SK-N-SH (cell line): ENCODE data around the gene FAM83D. TPM values are rescaled to one million over a fixed set of nuclear protein-coding genes. Genes with fewer than 3 reads are reported as not detected.

Experiments
- CTCF ChIA-PET: fragments of 300-600, 350-600 bp; formaldehyde crosslinking; extraction: SDS; loops from one replicate; lab custom pipeline; 2021; lab: Yijun Ruan, JAX
- POLR2A ChIA-PET: fragments of 350-600 bp; sonication (Branson Sonifier 250); formaldehyde crosslinking; extraction: SDS; loops from one replicate; lab custom pipeline; 2020; ENCODE audit warnings: antibody characterized with exemption, inconsistent platforms; lab: Yijun Ruan, JAX
- DNase-seq: peaks from one replicate; pipeline ENCODE4 v3.0.0; 2012
- H2AFZ ChIP-seq: fragments of 200-600 bp; sonication (generic); 2 replicates; pipeline ENCODE4 v1.8.1; 2016; ENCODE audit warnings: antibody characterized with exemption, mild to moderate bottlenecking, low read depth
- H3F3A ChIP-seq: fragments of 200-600 bp; sonication (generic); replicated peaks from 2 replicates; pipeline ENCODE3; 2016; ENCODE audit warnings: antibody characterized with exemption, mild to moderate bottlenecking; ENCODE audit not compliant: insufficient read depth
- H3K27ac ChIP-seq, 2 experiments: fragments of 200-500 bp in 1 of 2; fragments of 200-600 bp in 1 of 2; sonication (Bioruptor generic) in 1 of 2; sonication (generic), shearing (Covaris generic) in 1 of 2; 2 replicates each; pipeline versions ENCODE4 v1.5.1 to v1.6.1; 2014 to 2016; ENCODE audit warnings: low read depth in 2 of 2, inconsistent platforms in 1 of 2, low read length in 1 of 2, mild to moderate bottlenecking in 1 of 2, mixed read lengths in 1 of 2
- H3K27me3 ChIP-seq: fragments of 200-600 bp; sonication (generic), shearing (Covaris generic); 2 replicates; pipeline ENCODE4 v1.6.1; 2016; ENCODE audit warnings: mixed run types; ENCODE audit not compliant: insufficient read depth
- H3K36me3 ChIP-seq, 2 experiments: fragments of 200-500 bp in 1 of 2; fragments of 200-600 bp in 1 of 2; sonication (Bioruptor generic) in 1 of 2; sonication (generic) in 1 of 2; replicated peaks in 1 of 2; 2 replicates each; pipeline versions ENCODE3 to v1.5.1; 2014 to 2016; ENCODE audit warnings: low read length in 1 of 2, mild to moderate bottlenecking in 1 of 2; ENCODE audit not compliant: insufficient read depth in 2 of 2, control insufficient read depth in 1 of 2
- H3K4me1 ChIP-seq, 2 experiments: fragments of 200-500 bp in 1 of 2; fragments of 200-600 bp in 1 of 2; sonication (Bioruptor generic) in 1 of 2; sonication (generic), shearing (Covaris generic) in 1 of 2; 2 replicates each; pipeline versions ENCODE4 v1.5.1 to v1.6.1; 2014 to 2016; ENCODE audit warnings: low read depth in 1 of 2, low read length in 1 of 2, mixed run types in 1 of 2; ENCODE audit not compliant: insufficient read depth in 2 of 2, control insufficient read depth in 1 of 2
- H3K4me2 ChIP-seq: fragments of 200-600 bp; sonication (generic), shearing (Covaris generic); 2 replicates; pipeline ENCODE4 v1.6.1; 2017; ENCODE audit warnings: mixed run types
- H3K4me3 ChIP-seq, 2 experiments: fragments of 200-500 bp in 1 of 2; fragments of 200-600 bp in 1 of 2; sonication (Bioruptor generic) in 1 of 2; sonication (generic), shearing (Covaris generic) in 1 of 2; 2 replicates each; pipeline versions ENCODE4 v1.5.1 to v1.8.1; 2014 to 2016; ENCODE audit warnings: low read depth in 2 of 2, inconsistent platforms in 1 of 2, low read length in 1 of 2, mild to moderate bottlenecking in 1 of 2, mixed read lengths in 1 of 2, moderate library complexity in 1 of 2
- H3K79me2 ChIP-seq: fragments of 200-600 bp; sonication (generic); 2 replicates; pipeline ENCODE4 v1.8.1; 2017; ENCODE audit warnings: mild to moderate bottlenecking; ENCODE audit not compliant: insufficient read depth
- H3K9ac ChIP-seq: fragments of 200-600 bp; sonication (generic); 2 replicates; pipeline ENCODE4 v1.6.1; 2017; ENCODE audit warnings: mixed run types
- H3K9me2 ChIP-seq: fragments of 200-600 bp; sonication (generic); 2 replicates; pipeline ENCODE4 v1.6.1; 2017; ENCODE audit warnings: mixed run types
- H3K9me3 ChIP-seq: fragments of 200-600 bp; sonication (generic); 2 replicates; pipeline ENCODE4 v1.6.1; 2017; ENCODE audit warnings: mixed run types, mild to moderate bottlenecking, moderate library complexity
- H4K20me1 ChIP-seq: fragments of 200-600 bp; sonication (generic); 2 replicates; pipeline ENCODE4 v1.6.1; 2017; ENCODE audit warnings: mild to moderate bottlenecking, mixed run types; ENCODE audit not compliant: insufficient read depth
- FOSL2 ChIP-seq: IDR thresholded peaks from 2 replicates; pipeline ENCODE4 v1.4.0; 2012; ENCODE audit warnings: low read depth, mild to moderate bottlenecking, moderate library complexity, borderline replicate concordance
- FOXJ3 ChIP-seq: sonication (generic); formaldehyde crosslinking; IDR thresholded peaks from 2 replicates; pipeline ENCODE4 v1.5.1; 2020; ENCODE audit warnings: mild to moderate bottlenecking, missing genetic modification reagents
- FOXM1 ChIP-seq: IDR thresholded peaks from 2 replicates; pipeline ENCODE4 v1.4.0; 2012; ENCODE audit warnings: low read depth, mild to moderate bottlenecking
- NRF1 ChIP-seq: IDR thresholded peaks from 2 replicates; pipeline ENCODE4 v1.6.1; 2012; ENCODE audit warnings: low read depth, mild to moderate bottlenecking, low read length
- POLR2AphosphoS5 ChIP-seq: IDR thresholded peaks from 2 replicates; pipeline ENCODE4 v1.6.1; 2012; ENCODE audit warnings: low read depth, low read length
- RAD21 ChIP-seq: IDR thresholded peaks from 2 replicates; pipeline ENCODE4 v1.6.1; 2012; ENCODE audit warnings: mild to moderate bottlenecking, low read length
- RCOR1 ChIP-seq: fragments of 150-350 bp; IDR thresholded peaks from 2 replicates; pipeline ENCODE4 v1.6.1; 2017; ENCODE audit warnings: antibody characterized with exemption, low read length
- RFX5 ChIP-seq: IDR thresholded peaks from 2 replicates; pipeline ENCODE4 v1.6.1; 2012; ENCODE audit warnings: mild to moderate bottlenecking, improper control_type of control experiment, low read length
- RXRA ChIP-seq: IDR thresholded peaks from 2 replicates; pipeline ENCODE4 v1.4.0; 2012; ENCODE audit warnings: low read depth, mild to moderate bottlenecking, borderline replicate concordance
- TAF1 ChIP-seq: IDR thresholded peaks from 2 replicates; pipeline ENCODE4 v1.6.1; 2012; ENCODE audit warnings: low read depth, mild to moderate bottlenecking, low read length, moderate library complexity, borderline replicate concordance
- TCF12 ChIP-seq: IDR thresholded peaks from 2 replicates; pipeline ENCODE4 v1.4.0; 2012
- YY1 ChIP-seq: IDR thresholded peaks from 2 replicates; pipeline ENCODE4 v1.4.0; 2012; ENCODE audit warnings: low read depth, mild to moderate bottlenecking
- WGBS: methylation state at CpG from one replicate; pipeline ENCODE4 v1.1.6; 2017; ENCODE audit warnings: low lambda C conversion rate; 5-methylcytosine and 5-hydroxymethylcytosine counted together
- polyA plus RNA-seq, 3 experiments: library from polyadenylated mRNA; depleted of rRNA; stranded (reverse); fragments of >200 nt; gene quantifications; 2 replicates each; pipeline ENCODE4 v1.2.3, GENCODE V29; 2012
- TF ChIP-seq, protein P1 (sequence below): IDR thresholded peaks from 2 replicates; pipeline ENCODE4 v1.4.0; 2012; ENCODE audit warnings: low read depth
- TF ChIP-seq, protein P2 (sequence below): IDR thresholded peaks from 2 replicates; pipeline ENCODE4 v1.4.0; 2012; ENCODE audit warnings: low read depth, borderline replicate concordance
- TF ChIP-seq, protein P3 (sequence below): fragments of 200-600 bp; sonication (generic); IDR thresholded peaks from 2 replicates; pipeline ENCODE4 v1.6.1; 2017; ENCODE audit warnings: antibody characterized with exemption, mild to moderate bottlenecking, moderate library complexity
- TF ChIP-seq, protein P4 (sequence below): IDR thresholded peaks from 2 replicates; pipeline ENCODE4 v1.4.0; 2012; ENCODE audit warnings: low read depth, borderline replicate concordance
- TF ChIP-seq, protein P5 (sequence below): IDR thresholded peaks from 2 replicates; pipeline ENCODE4 v1.6.1; 2012; ENCODE audit warnings: mild to moderate bottlenecking, low read depth, low read length, moderate library complexity

Gene FAM83D
- polyA plus RNA-seq, 1 of the 3 experiments (the other 2 are of a cell fraction), result 21.5 TPM

DNA sequence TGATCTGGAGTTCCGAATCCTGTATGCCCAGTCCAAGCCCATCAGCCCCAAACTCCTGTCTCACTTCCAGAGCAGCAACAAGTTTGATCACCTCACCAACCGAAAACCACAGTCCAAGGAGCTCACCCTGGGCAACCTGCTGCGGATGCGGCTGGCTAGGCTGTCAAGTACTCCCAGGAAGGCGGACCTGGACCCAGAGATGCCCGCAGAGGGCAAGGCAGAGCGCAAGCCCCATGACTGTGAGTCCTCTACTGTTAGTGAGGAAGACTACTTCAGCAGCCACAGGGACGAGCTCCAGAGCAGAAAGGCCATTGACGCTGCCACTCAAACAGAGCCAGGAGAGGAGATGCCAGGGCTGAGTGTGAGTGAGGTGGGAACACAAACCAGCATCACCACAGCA lies 25.4 kb downstream of the FAM83D start:
- Histone ChIP-seq H3K9me3 (no peaks in the 10 kb centered on the region), H3K27ac (no peak overlapping the region), H4K20me1 (no peaks in the 10 kb centered on the region), H3F3A (no peaks in the 10 kb centered on the region), H2AFZ (no peak overlapping the region)
- 95% methylated on average over 9 of the region's 9 CpGs for WGBS
- CTCF ChIA-PET, result no interaction called here
- TF ChIP-seq NRF1, result no peak
- TF ChIP-seq, protein P1, sequence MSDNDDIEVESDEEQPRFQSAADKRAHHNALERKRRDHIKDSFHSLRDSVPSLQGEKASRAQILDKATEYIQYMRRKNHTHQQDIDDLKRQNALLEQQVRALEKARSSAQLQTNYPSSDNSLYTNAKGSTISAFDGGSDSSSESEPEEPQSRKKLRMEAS, result no peak
- no peak for TF ChIP-seq RCOR1
- TF ChIP-seq RFX5, result no peak
- no peak for TF ChIP-seq POLR2AphosphoS5
- no peak for TF ChIP-seq RAD21
- TF ChIP-seq, protein P2, sequence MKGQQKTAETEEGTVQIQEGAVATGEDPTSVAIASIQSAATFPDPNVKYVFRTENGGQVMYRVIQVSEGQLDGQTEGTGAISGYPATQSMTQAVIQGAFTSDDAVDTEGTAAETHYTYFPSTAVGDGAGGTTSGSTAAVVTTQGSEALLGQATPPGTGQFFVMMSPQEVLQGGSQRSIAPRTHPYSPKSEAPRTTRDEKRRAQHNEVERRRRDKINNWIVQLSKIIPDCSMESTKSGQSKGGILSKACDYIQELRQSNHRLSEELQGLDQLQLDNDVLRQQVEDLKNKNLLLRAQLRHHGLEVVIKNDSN, result no peak
- TF ChIP-seq, protein P3, sequence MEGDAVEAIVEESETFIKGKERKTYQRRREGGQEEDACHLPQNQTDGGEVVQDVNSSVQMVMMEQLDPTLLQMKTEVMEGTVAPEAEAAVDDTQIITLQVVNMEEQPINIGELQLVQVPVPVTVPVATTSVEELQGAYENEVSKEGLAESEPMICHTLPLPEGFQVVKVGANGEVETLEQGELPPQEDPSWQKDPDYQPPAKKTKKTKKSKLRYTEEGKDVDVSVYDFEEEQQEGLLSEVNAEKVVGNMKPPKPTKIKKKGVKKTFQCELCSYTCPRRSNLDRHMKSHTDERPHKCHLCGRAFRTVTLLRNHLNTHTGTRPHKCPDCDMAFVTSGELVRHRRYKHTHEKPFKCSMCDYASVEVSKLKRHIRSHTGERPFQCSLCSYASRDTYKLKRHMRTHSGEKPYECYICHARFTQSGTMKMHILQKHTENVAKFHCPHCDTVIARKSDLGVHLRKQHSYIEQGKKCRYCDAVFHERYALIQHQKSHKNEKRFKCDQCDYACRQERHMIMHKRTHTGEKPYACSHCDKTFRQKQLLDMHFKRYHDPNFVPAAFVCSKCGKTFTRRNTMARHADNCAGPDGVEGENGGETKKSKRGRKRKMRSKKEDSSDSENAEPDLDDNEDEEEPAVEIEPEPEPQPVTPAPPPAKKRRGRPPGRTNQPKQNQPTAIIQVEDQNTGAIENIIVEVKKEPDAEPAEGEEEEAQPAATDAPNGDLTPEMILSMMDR, result no peak
- TF ChIP-seq FOSL2, result no peak
- TF ChIP-seq, protein P4, sequence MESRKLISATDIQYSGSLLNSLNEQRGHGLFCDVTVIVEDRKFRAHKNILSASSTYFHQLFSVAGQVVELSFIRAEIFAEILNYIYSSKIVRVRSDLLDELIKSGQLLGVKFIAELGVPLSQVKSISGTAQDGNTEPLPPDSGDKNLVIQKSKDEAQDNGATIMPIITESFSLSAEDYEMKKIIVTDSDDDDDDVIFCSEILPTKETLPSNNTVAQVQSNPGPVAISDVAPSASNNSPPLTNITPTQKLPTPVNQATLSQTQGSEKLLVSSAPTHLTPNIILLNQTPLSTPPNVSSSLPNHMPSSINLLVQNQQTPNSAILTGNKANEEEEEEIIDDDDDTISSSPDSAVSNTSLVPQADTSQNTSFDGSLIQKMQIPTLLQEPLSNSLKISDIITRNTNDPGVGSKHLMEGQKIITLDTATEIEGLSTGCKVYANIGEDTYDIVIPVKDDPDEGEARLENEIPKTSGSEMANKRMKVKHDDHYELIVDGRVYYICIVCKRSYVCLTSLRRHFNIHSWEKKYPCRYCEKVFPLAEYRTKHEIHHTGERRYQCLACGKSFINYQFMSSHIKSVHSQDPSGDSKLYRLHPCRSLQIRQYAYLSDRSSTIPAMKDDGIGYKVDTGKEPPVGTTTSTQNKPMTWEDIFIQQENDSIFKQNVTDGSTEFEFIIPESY, result no peak
- no peak for TF ChIP-seq RXRA
- no peak for TF ChIP-seq TCF12
- TF ChIP-seq, all 33 proteins: peak for 0
- Histone ChIP-seq H3K4me3 (no peak overlapping the region), H3K9ac (no peak overlapping the region), H3K4me1 (no peaks in the 10 kb centered on the region), H3K36me3 (peaks cover 12 to 38% of the 10 kb centered on the region in 2 experiments), H3K27me3 (no peaks in the 10 kb centered on the region), H3K79me2 (peaks cover 46% of the 10 kb centered on the region; the same call in 1 of the 2 replicates), H3K4me2 (no peak overlapping the region), H3K9me2 (no peaks in the 10 kb centered on the region)
- no peak for DNase-seq
- POLR2A ChIA-PET, result no interaction called here

DNA sequence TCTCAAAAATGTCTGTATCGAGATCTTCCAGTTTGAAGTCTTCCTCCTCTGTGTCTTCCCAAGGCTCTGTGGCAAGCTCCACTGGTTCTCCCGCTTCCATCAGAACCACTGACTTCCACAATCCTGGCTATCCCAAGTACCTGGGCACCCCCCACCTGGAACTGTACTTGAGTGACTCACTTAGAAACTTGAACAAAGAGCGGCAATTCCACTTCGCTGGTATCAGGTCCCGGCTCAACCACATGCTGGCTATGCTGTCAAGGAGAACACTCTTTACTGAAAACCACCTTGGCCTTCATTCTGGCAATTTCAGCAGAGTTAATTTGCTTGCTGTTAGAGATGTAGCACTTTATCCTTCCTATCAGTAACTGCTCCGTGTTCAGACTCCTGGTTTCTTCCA lies 25.9 kb downstream of the FAM83D start:
- DNase-seq, result no peak
- H3K79me2 ChIP-seq, result peaks cover 41% of the 10 kb centered on the region; the same call in 1 of the 2 replicates
- no peak overlapping the region for H3K9ac ChIP-seq
- H3K36me3 ChIP-seq, result peaks cover 12 to 33% of the 10 kb centered on the region in 2 experiments
- no peak overlapping the region for H2AFZ ChIP-seq
- ChIA-PET CTCF (no interaction called here), POLR2A (no interaction called here)
- H3K9me2 ChIP-seq, result no peaks in the 10 kb centered on the region
- no peaks in the 10 kb centered on the region for H3K4me1 ChIP-seq
- no peaks in the 10 kb centered on the region for H4K20me1 ChIP-seq
- H3K27me3 ChIP-seq, result no peaks in the 10 kb centered on the region
- WGBS, result 92% methylated on average over 6 of the region's 6 CpGs
- no peaks in the 10 kb centered on the region for H3K9me3 ChIP-seq
- no peak overlapping the region for H3K4me2 ChIP-seq
- H3F3A ChIP-seq, result no peaks in the 10 kb centered on the region
- no peak overlapping the region for H3K4me3 ChIP-seq
- no peak overlapping the region for H3K27ac ChIP-seq
- TF ChIP-seq, protein P5, sequence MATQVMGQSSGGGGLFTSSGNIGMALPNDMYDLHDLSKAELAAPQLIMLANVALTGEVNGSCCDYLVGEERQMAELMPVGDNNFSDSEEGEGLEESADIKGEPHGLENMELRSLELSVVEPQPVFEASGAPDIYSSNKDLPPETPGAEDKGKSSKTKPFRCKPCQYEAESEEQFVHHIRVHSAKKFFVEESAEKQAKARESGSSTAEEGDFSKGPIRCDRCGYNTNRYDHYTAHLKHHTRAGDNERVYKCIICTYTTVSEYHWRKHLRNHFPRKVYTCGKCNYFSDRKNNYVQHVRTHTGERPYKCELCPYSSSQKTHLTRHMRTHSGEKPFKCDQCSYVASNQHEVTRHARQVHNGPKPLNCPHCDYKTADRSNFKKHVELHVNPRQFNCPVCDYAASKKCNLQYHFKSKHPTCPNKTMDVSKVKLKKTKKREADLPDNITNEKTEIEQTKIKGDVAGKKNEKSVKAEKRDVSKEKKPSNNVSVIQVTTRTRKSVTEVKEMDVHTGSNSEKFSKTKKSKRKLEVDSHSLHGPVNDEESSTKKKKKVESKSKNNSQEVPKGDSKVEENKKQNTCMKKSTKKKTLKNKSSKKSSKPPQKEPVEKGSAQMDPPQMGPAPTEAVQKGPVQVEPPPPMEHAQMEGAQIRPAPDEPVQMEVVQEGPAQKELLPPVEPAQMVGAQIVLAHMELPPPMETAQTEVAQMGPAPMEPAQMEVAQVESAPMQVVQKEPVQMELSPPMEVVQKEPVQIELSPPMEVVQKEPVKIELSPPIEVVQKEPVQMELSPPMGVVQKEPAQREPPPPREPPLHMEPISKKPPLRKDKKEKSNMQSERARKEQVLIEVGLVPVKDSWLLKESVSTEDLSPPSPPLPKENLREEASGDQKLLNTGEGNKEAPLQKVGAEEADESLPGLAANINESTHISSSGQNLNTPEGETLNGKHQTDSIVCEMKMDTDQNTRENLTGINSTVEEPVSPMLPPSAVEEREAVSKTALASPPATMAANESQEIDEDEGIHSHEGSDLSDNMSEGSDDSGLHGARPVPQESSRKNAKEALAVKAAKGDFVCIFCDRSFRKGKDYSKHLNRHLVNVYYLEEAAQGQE, result no peak
- TF ChIP-seq TAF1, result no peak
- no peak for TF ChIP-seq FOXJ3
- TF ChIP-seq YY1, result no peak
- no peak for TF ChIP-seq FOSL2
- TF ChIP-seq, protein P1, result no peak
- TF ChIP-seq FOXM1, result no peak
- no peak for TF ChIP-seq RFX5
- TF ChIP-seq, protein P4, result no peak
